Measurements from ENCODE around the gene FUT4. TPM values are rescaled to one million over a fixed set of nuclear protein-coding genes. Genes with fewer than 3 reads are reported as not detected.
A peak's percentile ranks its signal among the peaks of the same experiment; 100 is the strongest.
"Not testable (repeated sequence)": the region's sequence is repeated elsewhere in the genome, so short reads cannot be mapped to it uniquely, and the experiment has no call there.

FUT4 gene
- total RNA-seq, 1 donor: 4.3 TPM

DNA sequence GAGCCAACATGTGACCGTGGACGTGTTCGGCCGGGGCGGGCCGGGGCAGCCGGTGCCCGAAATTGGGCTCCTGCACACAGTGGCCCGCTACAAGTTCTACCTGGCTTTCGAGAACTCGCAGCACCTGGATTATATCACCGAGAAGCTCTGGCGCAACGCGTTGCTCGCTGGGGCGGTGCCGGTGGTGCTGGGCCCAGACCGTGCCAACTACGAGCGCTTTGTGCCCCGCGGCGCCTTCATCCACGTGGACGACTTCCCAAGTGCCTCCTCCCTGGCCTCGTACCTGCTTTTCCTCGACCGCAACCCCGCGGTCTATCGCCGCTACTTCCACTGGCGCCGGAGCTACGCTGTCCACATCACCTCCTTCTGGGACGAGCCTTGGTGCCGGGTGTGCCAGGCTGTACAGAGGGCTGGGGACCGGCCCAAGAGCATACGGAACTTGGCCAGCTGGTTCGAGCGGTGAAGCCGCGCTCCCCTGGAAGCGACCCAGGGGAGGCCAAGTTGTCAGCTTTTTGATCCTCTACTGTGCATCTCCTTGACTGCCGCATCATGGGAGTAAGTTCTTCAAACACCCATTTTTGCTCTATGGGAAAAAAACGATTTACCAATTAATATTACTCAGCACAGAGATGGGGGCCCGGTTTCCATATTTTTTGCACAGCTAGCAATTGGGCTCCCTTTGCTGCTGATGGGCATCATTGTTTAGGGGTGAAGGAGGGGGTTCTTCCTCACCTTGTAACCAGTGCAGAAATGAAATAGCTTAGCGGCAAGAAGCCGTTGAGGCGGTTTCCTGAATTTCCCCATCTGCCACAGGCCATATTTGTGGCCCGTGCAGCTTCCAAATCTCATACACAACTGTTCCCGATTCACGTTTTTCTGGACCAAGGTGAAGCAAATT lies 1.8 kb downstream of the FUT4 start:
- H3K4me3 ChIP-seq (ENCODE audit: low read depth, low read length): peak overlapping the region; percentile 62
- DNase-seq (ENCODE audit: low read depth): no peak
- TF ChIP-seq, protein P1, sequence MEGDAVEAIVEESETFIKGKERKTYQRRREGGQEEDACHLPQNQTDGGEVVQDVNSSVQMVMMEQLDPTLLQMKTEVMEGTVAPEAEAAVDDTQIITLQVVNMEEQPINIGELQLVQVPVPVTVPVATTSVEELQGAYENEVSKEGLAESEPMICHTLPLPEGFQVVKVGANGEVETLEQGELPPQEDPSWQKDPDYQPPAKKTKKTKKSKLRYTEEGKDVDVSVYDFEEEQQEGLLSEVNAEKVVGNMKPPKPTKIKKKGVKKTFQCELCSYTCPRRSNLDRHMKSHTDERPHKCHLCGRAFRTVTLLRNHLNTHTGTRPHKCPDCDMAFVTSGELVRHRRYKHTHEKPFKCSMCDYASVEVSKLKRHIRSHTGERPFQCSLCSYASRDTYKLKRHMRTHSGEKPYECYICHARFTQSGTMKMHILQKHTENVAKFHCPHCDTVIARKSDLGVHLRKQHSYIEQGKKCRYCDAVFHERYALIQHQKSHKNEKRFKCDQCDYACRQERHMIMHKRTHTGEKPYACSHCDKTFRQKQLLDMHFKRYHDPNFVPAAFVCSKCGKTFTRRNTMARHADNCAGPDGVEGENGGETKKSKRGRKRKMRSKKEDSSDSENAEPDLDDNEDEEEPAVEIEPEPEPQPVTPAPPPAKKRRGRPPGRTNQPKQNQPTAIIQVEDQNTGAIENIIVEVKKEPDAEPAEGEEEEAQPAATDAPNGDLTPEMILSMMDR (IDR thresholded peaks at IDR 0.05; ENCODE audit: insufficient read depth, low read depth, low read length): no peak

DNA sequence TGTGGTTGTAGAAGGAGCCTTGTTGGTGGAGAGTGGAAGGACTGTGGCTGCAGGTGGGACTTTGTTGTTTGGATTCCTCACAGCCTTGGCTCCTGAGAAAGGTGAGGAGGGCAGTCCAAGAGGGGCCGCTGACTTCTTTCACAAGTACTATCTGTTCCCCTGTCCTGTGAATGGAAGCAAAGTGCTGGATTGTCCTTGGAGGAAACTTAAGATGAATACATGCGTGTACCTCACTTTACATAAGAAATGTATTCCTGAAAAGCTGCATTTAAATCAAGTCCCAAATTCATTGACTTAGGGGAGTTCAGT lies 2.4 kb downstream of the FUT4 start:
- no peak for DNase-seq (ENCODE audit: low read depth)
- H3K4me3 ChIP-seq (ENCODE audit: low read depth, low read length): peak overlapping the region; percentile 18
- TF ChIP-seq, protein P1 (IDR thresholded peaks at IDR 0.05; ENCODE audit: insufficient read depth, low read depth, low read length): no peak

DNA sequence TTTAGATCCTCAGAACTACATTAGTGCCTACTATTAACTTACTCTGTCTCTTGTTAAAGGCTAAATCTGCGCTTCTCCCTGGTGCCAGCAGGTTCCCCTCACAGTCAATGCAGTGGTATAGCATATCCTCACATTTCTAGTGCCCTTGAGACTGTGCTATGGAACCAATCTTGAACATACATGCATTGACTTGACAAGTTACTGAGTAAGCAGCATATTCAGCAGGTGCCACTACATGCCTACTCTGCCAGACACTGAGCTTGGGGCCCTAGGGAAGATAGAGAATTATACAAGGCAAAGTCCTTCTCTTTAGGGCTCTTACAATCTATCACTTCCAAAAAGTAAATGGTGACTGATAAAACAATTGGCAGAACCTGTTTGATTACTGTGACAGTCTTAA lies 3.2 kb downstream of the FUT4 start:
- TF ChIP-seq, protein P1 (IDR thresholded peaks at IDR 0.05; ENCODE audit: insufficient read depth, low read depth, low read length): no peak
- DNase-seq (ENCODE audit: low read depth): no peak
- no peak overlapping the region for H3K4me3 ChIP-seq (ENCODE audit: low read depth, low read length)

DNA sequence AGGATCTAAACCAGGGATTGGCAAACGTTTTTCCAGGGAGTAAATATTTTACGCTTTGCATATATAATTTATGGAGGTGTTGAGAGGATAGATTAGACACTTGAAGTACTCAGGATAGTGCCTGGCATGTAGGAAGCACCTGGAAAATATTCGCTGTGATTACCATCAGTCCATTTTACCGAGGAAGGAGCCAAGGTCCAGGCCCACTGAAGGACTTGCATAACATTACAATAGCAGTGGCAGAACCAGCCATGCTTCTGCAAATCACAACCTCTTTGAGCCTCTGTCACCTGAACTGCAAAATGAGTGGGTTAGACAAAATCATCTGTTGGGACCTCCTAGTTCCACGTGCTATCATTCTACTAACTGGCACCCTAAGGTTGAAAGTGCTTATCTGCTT lies 5.4 kb downstream of the FUT4 start:
- DNase-seq (ENCODE audit: low read depth): no peak
- no peak overlapping the region for H3K4me3 ChIP-seq (ENCODE audit: low read depth, low read length)
- TF ChIP-seq, protein P1 (IDR thresholded peaks at IDR 0.05; ENCODE audit: insufficient read depth, low read depth, low read length): no peak

DNA sequence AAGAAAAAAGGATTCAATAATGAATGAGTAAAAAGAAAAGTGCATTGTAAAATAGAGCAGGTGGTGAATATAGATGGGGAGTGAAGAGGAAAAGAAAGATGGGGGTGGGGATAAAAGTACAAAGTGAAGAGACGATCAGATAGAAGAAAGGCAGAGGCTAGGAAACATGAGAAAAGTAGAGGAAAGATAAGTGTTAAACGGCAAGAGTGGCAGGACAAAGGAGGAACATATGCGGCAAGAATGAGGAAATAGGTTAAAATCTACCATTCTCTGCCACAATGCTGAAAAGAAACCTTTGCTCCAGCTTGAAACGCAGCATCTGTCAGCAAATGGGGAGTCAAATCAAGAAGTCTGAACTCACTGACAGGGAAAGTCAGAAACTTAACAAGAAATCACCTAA lies 6.8 kb downstream of the FUT4 start:
- DNase-seq (ENCODE audit: low read depth): no peak
- TF ChIP-seq, protein P1 (IDR thresholded peaks at IDR 0.05; ENCODE audit: insufficient read depth, low read depth, low read length): no peak

DNA sequence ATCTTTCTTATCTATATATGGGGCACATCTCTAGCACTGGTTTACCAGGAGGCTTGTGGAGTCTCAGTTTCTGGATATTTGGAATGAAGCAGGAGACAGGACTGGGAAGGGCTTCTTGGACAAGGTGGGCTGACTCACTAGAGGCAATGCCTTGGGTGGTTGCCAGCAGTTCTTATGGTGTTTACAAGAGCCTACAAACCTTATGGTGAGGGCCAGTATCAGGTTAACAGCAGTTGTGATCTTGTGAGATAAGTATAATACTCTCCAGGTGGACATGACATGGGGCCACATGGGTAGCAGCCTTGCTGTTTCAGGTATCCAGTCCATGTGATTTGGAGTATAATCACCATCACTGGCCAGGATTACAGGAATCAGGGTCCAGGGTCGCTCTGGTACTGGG lies 10.2 kb downstream of the FUT4 start:
- TF ChIP-seq, protein P1 (IDR thresholded peaks at IDR 0.05; ENCODE audit: insufficient read depth, low read depth, low read length): no peak
- H3K4me3 ChIP-seq (ENCODE audit: low read depth, low read length): no peak overlapping the region
- DNase-seq (ENCODE audit: low read depth): peak; percentile 40

More for the DNA sequence above, 6.8 kb downstream of the FUT4 start:
- no peak overlapping the region for H3K4me3 ChIP-seq (ENCODE audit: low read depth, low read length)

DNA sequence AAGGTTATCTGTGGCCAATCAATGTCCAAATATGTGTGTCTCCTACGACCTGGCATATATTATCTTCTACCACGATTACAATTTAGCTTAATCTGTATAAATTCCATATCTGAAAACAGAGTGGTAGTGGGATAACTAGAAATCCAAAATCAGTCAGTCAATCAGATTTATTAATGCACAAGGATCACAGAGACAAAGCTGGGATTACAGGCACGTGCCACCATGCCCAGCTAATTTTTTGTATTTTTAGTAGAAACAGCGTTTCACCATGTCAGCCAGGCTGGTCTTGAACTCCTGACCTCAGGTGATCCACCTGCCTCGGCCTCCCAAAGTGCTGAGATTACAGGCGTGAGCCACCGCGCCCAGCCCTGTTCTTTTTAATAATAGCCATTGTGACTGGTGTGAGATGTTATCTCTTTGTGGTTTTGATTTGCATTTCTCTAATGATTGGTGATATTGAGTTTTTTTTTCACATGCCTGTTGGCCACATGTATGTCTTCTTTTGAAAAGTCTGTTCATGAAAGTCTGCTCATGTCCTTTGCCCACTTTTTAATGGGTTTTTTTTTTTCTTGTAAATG lies 12.1 kb downstream of the FUT4 start:
- not testable (repeated sequence) for DNase-seq (ENCODE audit: low read depth); H3K4me3 ChIP-seq (ENCODE audit: low read depth, low read length)
